Eye (tissue), 1 donor: ENCODE data around the gene IGSF11.

Experiments
- DNase-seq: peaks from one replicate; pipeline ENCODE4 v3.0.0-alpha.2; 2015

The IGSF11 gene

GRCh38 chr3:118948146-118948545 is 86.5 kb downstream of the IGSF11 start:
- no peak for DNase-seq

DNA sequence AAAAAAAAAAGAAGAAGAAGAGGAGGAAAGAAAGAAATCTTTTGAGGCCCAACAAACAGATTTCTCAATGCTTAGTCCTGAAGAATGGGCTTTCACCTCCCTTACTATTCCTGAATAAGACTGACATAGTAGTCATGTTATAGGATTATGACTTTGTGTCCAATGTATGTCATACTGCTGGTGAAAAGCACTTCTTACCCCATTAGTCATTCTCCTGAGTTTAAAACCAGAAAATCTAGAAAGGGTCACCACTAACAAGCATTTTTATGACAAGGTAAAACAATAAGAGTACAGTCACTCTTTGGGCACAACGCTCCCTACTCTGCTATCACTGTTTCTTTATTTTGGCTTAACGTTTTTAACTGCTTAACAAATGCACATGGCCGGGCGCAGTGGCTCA is 88.2 kb downstream of the IGSF11 start:
- no peak for DNase-seq

GRCh38 chr3:118945834-118946233 is 88.8 kb downstream of the IGSF11 start:
- DNase-seq = no peak

GRCh38 chr3:118943597-118943996 is 91.0 kb downstream of the IGSF11 start:
- DNase-seq = no peak

DNA sequence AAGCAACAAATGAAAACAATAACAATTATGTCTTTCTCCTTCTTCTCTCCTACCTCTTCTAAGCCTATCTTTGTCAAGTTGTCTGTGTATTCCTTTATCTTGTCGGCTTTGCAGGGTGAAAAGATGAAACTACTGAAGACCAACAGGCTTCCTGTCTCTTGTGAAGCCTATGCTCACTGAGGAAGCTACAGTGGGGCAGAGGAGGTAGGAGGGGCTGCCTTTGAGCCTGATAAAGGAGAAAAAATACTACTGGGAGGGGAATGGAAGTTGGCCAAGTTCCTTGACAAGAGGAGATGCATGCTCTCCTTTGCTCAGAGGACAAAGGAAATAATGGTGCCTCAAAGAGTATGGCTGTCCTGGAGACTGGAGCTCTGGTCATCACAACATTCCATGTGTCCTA is 92.0 kb downstream of the IGSF11 start:
- no peak for DNase-seq

DNA sequence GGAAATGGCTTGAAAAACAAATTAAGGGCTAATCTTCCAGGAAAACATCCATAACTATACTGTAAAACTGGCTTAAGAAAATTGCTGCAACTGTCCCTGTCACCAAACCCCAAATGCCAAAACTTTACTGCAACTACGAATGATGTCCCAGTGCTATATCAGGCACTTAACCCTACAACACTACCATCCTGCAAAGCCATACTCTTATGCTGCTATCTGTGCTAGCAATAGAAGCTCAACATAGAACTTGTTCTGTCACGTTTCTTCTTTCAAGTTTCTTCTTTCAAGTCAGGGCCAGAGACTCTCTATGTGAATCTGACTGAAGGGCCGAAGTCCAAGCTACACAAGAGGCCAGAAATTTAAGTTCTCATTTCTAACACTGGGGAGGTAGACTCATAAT is 92.5 kb downstream of the IGSF11 start:
- DNase-seq = no peak

DNA sequence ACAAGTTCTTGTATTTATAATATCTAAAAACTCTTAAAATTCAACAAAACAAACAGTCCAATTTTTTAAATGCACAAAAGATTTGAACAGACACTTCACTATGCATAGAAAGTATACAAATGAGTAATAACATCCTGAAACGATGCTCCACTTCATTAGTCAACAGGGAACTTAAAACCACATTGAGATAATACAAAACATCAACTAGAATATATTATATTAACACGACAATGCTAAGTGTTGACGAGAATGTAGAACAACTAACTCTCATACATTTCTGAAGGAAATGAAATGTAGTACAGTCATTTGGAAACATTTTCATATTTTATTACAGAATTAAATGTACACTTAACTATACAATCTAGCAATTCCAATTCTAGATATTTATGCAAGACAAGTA is 93.4 kb downstream of the IGSF11 start:
- DNase-seq = no peak

DNA sequence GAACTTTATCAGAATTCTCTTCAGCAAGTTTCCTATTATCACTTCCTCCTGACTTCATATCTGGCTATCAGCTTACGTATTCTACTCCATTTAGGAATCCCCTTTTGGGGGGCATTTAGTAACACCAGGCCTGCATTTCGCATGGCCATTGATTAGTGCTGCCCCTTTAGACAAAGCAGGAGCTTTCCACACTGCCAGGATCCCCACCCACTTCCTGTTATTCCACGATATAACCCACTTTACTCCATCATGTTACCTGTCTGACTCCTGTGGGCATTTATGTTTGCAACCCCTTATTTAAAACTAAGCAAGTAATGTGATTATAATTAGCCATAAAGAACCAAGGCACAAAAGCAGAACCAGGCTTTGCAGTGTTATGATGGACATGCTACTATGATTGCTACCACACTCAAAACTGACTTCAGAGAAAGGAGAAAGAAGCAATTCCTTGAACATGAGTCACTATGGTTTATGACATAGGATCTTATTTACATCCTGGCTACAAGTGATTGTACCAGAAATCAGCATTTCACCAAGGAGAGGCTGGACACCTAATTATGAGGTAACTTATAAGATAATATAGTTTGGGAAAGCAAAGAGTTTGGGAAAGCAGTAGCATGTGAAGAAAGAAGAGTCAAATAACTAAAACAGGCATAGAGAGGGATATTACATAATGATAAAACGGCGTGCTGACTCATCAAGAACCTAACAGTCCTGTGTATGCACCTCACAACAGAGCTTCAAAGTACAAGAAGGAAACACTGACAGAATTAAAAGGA is 96.3 kb downstream of the IGSF11 start:
- no peak for DNase-seq

GRCh38 chr3:118936811-118937210 is 97.8 kb downstream of the IGSF11 start:
- DNase-seq = no peak

- no peak for DNase-seq
Measured at GRCh38 chr3:118932822-118933558, 101.7 kb downstream of the IGSF11 start.

GRCh38 chr3:118931996-118932395 is 102.7 kb downstream of the IGSF11 start:
- no peak for DNase-seq

GRCh38 chr3:118927449-118927848 is 107.2 kb downstream of the IGSF11 start:
- no peak for DNase-seq

DNA sequence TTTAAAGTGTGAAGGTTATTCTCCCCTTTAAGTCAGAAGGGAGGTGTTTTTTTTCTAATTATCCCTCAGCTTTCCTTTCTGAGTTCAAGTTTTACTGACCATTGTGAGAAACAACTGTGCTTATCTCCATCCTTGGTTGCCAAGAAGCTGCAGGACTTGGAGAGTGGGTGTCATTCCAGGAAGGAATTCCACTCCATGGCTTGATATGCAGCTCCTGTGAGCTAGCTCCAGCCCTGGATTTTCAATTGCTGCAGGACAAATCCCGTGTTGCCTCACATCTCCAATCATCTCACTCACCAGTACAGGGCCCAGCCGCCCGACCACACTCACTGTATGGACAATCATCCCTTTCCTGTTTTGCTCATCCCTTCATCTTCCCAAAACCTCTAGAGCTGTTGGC is 122.5 kb downstream of the IGSF11 start:
- no peak for DNase-seq

- DNase-seq = no peak
Measured at GRCh38 chr3:118910332-118910731, 124.3 kb downstream of the IGSF11 start.

GRCh38 chr3:118909763-118910162 is 124.9 kb downstream of the IGSF11 start:
- no peak for DNase-seq

DNA sequence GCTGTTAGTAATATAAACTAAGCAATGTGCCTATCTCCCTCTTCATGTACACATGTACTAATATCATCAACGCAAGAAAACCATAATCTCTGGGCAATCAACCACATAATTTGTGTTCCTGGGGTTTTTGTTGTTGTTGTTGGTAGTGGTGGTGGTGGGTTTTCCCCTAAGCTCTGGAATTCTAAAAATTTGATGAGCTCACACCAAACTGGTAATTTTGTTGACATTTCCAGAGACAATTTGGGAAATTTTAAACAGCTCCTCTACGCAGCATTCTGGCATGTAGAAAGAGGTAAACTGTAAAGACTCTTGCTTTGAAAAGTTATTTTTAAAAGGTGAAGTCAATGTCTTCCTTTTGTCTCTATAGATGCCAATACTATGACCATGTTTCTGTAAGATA is 126.7 kb downstream of the IGSF11 start:
- no peak for DNase-seq

- no peak for DNase-seq
Measured at GRCh38 chr3:118900737-118901525, 133.7 kb downstream of the IGSF11 start.

DNA sequence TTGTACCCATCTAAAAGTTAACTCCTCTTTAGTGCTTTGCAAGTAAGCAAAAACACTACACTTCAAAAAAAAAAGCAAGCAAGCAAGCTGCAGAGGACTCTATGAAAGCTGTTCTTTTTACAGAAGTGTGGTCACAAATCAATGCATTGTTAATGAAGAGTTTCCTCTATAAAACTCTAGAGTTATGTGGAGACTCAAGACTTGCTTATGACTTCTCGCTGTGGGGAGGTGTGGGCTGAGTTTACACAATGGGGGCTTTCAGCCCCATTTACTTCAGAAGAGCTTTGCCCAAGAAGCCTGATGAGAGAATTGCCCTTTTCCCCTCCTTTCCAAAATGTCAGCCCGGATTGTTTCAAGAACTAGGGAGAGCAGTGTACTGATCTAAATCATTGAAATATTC is 144.4 kb downstream of the IGSF11 start:
- no peak for DNase-seq

DNA sequence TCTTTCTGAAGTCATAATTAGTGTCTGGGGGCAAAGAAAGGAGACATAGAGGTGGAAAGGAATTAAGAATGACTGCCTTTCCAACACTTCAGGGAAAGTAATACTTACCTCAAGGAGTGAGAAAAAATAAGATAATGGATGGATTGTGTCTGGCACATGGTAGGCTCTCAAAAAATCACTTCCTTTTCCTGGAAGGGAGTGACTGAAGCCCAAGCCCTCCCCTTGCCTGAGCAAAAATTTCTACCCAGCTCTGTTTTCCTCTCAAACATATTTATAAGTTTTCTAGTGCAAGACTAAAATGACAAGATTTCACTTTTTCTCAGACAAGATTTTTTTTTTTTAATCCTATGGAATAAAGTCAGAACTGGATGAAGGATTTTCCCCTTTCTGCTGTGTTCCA is 145.0 kb downstream of the IGSF11 start:
- no peak for DNase-seq

GRCh38 chr3:118886708-118887107 is 147.9 kb downstream of the IGSF11 start:
- DNase-seq = no peak

- peak; percentile 89 for DNase-seq
Measured at GRCh38 chr3:118884748-118885206, 149.9 kb downstream of the IGSF11 start.

DNA sequence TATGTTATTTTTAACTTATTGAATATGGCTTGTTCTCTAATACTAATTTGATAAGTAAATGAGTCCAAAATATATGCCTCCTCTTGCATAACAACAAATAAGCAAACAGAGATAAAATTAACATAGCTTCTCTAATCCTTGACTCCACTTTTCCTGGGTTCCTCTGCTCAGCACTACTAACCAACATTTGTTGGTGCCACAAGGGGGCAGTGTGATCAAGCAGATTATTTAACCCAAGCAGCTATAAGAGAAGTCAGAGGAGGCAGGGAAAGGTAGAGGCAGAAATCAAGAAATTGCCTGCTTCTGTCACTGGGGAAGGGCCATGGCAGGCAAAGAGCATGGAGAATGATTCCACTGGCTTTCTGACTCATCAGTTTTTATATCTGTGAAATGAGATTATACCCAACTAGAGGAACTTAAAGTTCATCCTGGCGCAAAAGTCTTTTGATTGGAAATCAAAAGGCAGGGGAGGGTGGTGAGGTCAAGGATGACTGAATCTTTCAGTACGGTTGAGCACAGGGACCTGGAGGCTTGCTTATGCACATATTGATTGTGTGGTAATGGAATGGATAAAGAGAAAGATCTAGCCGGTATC is 152.2 kb downstream of the IGSF11 start:
- DNase-seq = peak; percentile 88

GRCh38 chr3:118868051-118868450 is 166.6 kb downstream of the IGSF11 start:
- DNase-seq = peak; percentile 58
